ENCODE data around the gene CLINT1.
"Not testable (repeated sequence)": the region's sequence is repeated elsewhere in the genome, so short reads cannot be mapped to it uniquely, and the experiment has no call there.

CLINT1 gene

GRCh38 chr5:157858527-157859226 is at the start of gene CLINT1:
Gene CLINT1 (minus strand): TSS chr5:157859145. CDS start chr5:157858970, 175 bp downstream.
- DNase-seq: peak; percentile 84

DNA sequence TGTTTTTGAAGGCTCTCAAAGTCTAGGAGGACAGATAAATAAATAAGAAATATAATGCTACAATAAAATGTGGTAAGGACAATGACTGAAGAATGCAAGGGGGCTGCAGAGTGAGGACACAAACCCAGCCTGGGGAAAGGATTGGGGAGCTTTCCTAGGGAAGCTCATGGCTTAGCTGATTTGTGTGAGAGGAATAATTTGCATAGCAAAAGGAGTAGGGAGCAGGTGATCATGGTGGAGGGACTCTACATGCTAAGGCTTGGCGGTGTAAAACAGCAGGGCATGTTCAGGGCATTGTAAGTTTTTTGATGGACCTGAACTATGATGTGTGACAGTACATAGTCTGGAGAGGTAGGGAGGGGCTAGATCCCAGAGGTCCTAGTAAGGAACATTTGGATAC is 49.5 kb upstream of the CLINT1 start:
- DNase-seq: no peak

DNA sequence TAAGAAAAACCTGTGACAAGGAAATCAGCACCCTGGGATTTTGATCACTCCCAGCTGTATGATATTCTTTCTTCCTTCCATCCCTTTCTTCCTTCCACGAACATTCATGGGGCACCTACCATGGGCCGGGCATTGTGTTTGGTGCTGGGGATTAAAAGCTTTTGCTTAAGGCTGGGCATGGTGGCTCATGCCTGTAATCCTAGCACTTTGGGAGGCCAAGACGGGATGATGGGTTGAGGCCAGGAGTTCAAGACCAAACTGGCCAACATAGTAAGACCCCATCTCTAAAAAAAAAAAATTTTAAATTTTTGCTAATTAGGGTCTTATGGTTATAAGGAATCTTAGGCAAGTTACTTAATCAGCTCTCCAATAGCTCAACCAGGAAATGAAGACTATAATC is 48.5 kb upstream of the CLINT1 start:
- no peak for DNase-seq

DNA sequence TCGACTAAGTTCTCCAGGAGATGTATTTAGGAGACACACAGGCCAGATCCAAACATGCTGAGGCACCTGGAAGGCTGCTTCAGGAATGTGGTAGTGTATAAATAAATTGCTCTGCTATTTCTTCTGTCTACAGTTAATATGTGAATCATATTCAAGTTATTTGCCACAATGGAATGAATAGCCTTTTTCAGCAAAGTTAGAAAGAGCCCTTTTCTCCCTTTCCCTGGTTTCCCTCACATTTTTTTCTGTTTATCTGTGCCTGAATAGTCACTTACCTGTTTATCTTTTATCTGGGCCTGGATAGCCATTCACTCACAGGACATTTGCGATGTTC is 44.1 kb upstream of the CLINT1 start:
- DNase-seq: no peak

DNA sequence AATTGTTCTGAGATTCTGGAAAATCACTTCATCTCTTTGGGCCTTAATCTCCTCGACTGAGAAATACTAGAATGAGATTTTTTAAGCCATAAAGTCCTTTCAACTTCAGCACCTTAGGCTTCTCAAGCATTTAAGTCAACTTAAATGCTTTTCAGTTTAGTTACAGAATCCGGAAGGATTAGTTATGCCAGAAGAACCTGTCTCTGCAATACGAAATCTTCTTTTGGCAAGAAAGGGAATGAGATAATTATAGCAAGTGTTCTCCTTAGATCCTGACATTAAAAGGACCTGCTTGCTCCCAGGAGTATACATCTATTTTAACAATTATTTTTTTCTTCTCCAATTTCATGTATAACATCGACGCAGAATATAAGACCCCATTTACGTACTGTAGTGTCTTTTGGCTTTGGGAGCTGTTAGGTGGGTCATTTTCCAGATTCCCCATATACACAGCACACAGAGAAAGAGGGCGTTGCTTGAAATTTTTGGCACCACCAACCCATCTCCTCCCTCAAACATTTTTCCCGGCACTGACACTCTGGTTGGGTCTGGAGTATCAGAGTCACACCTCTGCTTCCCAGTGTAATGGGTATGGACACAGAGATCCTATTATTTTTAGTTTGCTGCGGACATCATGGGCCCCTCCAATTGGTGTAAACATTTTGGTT is 43.6 kb upstream of the CLINT1 start:
- no peak for DNase-seq

DNA sequence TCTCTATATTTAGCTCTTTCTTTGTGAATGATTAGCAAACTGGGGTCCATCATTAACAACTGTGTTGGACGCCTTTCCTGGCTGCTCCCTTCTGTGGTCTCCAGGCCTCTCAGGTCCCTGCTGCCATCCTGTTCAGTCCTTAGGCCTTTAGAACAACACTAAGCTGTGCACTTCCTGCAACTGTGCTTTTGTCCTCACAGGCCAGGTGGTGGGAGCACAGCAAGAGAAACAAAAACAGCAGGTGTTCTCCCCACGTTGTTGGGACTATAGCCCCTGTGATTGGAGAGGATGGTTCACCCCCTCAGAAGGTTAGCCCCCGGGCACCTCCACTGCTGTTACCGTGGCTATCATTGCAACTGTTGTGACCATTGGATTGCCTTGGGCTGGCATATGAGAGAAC is 41.7 kb upstream of the CLINT1 start:
- no peak for DNase-seq

DNA sequence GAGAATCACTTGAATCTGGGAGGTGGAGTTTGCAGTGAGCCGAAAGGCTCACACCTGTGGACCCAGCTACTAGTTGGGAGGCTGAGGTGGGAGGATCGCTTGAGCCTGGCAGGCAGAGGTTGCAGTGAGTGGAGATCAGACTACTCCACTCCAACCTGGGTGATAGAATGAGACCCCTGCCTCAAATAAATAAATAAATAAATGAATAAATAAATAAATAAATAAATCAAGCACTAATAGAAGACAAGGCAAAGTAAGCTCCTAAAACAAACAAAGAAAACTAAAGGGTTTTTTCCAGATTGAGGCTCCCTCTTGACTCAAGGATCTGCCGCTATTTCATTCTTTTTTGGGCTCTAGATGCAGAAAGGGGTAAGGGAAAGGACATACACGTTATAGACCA is 34.7 kb upstream of the CLINT1 start:
- DNase-seq: no peak

- DNase-seq: no peak
Measured at GRCh38 chr5:157892974-157893373, 34.0 kb upstream of the CLINT1 start.

- no peak for DNase-seq
Measured at GRCh38 chr5:157890836-157891597, 32.1 kb upstream of the CLINT1 start.

- DNase-seq: no peak
Measured at GRCh38 chr5:157888814-157889532, 30.0 kb upstream of the CLINT1 start.

DNA sequence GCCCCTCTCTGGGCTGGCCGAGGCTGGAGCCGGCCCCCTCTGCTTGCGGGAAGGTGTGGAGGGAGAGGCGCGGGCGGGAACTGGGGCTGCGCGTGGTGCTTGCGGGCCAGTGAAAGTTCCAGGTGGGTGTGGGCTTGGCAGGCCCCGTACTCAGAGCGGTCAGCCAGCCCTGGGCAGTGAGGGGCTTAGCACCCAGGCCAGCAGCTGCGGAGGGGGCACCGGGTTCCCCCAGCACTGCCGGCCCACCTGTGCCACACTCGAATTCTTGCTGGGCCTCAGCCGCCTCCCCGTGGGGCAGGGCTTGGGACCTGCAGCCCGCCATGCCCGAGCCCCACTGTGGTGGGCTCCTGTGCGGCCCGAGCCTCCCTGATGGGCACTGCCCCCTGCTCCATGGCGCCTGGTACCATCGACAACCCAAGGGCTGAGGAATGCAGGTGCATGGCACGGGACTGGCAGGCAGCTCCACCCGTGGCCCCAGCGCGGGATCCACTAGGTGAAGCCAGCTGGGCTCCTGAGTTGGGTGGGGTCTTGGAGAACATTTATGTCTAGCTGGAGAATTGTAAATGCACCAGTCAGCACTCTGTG is 27.9 kb upstream of the CLINT1 start:
- DNase-seq: no peak

- not testable (repeated sequence) for DNase-seq
Measured at GRCh38 chr5:157885051-157885450, 26.1 kb upstream of the CLINT1 start.

DNA sequence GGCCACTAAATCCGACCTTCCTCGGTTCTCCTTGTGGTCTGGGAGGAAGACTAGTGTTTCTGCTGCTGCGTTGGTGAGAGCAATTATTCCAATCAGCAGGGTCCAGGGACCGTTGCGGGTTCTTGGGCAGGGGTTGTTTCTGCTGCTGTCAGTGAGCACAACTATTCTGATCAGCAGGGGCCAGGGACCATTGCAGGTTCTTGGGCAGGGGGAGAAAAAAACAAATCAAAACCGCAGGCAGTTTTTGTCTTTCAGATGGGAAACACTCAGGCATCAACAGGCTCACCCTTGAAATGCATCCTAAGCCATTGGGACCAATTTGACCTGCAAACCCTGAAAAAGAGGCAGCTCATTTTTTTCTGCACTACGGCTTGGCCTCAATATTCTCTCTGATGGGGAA is 22.6 kb upstream of the CLINT1 start:
- not testable (repeated sequence) for DNase-seq

GRCh38 chr5:157877821-157878220 is 18.9 kb upstream of the CLINT1 start:
- no peak for DNase-seq

DNA sequence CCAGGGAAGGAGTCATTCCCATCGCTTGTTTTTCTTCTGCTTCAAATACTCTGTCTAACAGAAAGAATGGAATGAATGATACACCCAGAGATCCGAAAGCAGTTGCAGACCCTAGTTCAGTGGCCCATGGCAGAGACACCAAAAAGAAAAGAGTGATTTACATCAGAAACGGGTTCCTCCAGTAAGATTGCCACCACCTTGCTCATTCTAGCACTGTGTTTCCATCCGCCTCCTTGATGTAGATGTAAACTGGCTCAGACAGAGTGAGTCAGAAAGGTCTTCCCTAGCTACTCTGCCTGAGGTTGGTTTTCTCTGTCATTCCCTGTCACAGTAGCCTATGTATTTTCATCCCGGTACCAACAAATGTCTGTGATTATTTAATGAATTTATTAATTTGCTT is 15.9 kb upstream of the CLINT1 start:
- DNase-seq: no peak

DNA sequence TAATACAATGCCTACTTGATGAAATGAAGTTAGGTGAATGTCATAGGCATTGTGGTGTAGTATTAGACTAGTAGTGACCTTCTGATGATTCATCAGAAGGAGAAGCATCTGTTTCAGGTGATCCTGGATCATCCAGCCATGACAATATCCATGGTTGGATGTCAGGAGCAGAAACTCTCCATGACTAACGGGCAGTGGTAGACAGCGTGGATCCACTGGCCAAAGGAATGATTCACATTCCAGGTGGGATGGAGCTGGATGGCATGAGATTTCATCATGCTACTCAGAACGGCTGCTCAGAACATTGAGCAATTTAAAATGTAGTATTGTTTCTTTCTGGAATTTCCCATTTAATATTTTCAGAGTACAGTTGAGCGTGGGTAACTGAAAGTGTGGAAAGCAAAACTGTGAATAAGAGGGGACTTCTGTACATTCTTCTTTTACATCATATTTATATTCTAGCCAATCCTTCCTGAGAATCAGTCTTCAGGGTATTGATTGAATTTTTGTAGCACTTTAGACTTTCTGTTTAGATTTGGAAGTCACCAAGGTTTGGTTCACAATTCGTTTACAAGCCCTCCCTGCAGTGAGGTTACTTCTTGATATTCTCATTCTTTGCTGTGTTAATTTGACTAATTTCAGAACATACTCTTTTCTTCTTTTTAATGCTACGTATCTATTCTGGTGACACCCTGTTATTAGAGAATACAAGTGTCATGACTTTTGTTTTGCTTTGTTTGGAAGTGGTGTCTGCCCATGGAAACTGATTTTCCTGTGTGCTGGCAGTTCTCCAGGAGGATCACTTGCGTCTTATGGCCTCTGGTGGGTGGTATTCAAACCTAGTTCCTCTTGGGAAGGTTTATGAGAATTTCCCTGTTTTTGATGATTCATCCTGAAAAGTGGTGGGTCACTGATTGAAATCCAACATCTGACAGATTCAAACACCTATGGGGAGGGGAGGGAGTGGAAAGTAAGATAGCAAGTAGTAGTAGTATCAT is 12.2 kb upstream of the CLINT1 start:
- no peak for DNase-seq

- DNase-seq: no peak
Measured at GRCh38 chr5:157867751-157868387, 8.9 kb upstream of the CLINT1 start.

DNA sequence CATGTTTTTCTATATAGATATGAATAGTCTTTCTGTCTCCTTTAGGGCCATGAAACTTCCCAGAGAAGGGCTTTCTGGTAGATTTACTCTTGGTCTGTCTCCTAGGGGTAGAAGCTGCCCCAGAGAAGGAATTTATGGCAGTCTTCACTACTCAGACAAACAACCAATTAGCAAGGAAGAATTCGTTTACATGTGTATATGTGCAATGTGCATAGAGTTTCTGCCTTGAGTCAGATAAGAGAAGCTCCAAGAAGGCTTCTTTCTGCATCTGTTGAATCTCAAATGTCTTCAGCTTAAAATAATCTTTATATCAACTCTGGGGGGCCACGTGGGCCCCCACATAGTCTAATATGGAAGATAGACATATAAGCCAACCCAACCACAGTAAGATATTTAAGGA is 7.6 kb upstream of the CLINT1 start:
- no peak for DNase-seq

GRCh38 chr5:157865781-157866180 is 6.8 kb upstream of the CLINT1 start:
- no peak for DNase-seq

- no peak for DNase-seq
Measured at GRCh38 chr5:157864067-157864466, 5.1 kb upstream of the CLINT1 start.

GRCh38 chr5:157862183-157862851 is 3.4 kb upstream of the CLINT1 start:
- no peak for DNase-seq
